GM19351 (cell line): Measurements from ENCODE around the gene BLNK.

Experiments used
- ATAC-seq: cut with Tn5 transposase; IDR thresholded peaks from one replicate; pipeline ENCODE4 v1.9.1; 2021; ENCODE audit warnings: mild to moderate bottlenecking, moderate library complexity; ENCODE audit not compliant: unreplicated experiment

BLNK gene

GRCh38 chr10:96165726-96166125 is 105.6 kb downstream of the BLNK start:
- ATAC-seq = no peak

DNA sequence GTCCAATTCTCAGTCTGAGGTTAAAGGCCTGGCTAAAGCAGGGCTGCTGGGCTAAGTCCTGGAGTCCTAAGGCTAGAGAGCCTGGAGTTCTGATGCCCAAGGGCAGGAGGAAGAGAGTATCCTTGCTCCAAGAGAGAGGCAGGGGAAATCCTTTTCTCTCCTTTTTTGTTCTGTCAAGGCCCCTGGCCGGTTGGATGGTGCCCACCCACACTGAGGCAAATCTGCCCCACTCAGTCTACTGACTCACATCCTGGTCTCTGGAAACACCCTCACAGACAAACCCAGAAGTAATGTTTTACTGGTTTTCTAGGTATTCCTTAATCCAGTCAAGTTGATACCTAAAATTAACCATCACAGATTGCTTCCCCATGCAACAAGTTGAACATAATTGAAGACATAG is 118.3 kb downstream of the BLNK start:
- no peak for ATAC-seq

DNA sequence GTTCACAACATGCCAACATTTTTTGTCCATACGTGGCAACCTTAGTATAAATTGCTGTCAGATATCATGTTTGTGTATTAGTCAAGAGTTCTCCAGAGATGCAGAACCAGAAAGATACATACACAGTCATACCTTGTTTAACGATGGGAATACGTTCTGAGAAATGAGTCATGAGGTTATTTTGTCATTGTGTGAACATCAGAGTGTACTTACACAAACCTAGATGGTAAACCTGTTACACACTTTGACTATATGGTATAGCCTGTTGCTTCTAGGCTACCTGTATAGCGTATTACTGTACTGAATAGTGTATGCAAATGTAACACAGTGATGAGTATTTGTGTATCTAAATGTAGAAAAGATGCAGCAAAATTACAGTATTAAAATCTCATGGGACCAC is 118.9 kb downstream of the BLNK start:
- no peak for ATAC-seq
